Loucy (cell line): Measurements from ENCODE around the gene PBXIP1.
"Not testable (repeated sequence)": the region's sequence is repeated elsewhere in the genome, so short reads cannot be mapped to it uniquely, and the experiment has no call there.

ENCODE experiments used
- H2AFZ ChIP-seq: fragments of 200-600 bp; sonication (generic); 2 replicates; pipeline ENCODE4 v1.6.0; 2016; ENCODE audit warnings: antibody characterized with exemption, mild to moderate bottlenecking, low read length, moderate library complexity
- H3F3A ChIP-seq: fragments of 200-600 bp; 2 replicates; pipeline ENCODE4 v1.6.0; 2016; ENCODE audit warnings: antibody characterized with exemption, low read depth, mild to moderate bottlenecking
- H3K27me3 ChIP-seq: fragments of 200-600 bp; sonication (generic); 2 replicates; pipeline ENCODE4 v1.6.1; 2014; ENCODE audit warnings: low read length, mild to moderate bottlenecking; ENCODE audit not compliant: insufficient read depth, poor library complexity, severe bottlenecking
- H3K36me3 ChIP-seq: fragments of 200-600 bp; sonication (generic); 2 replicates; pipeline ENCODE4 v1.6.1; 2016; ENCODE audit warnings: low read length; ENCODE audit not compliant: insufficient read depth
- H3K4me1 ChIP-seq: fragments of 200-600 bp; sonication (generic); 2 replicates; pipeline ENCODE4 v1.5.1; 2014; ENCODE audit warnings: low read length, mild to moderate bottlenecking; ENCODE audit not compliant: insufficient read depth, poor library complexity, severe bottlenecking
- H3K4me2 ChIP-seq: fragments of 200-600 bp; sonication (generic); 2 replicates; pipeline ENCODE4 v1.6.0; 2014; ENCODE audit warnings: antibody characterized with exemption, low read length, low read depth, mild to moderate bottlenecking; ENCODE audit not compliant: poor library complexity, severe bottlenecking
- H3K4me3 ChIP-seq: fragments of 200-600 bp; sonication (generic); 2 replicates; pipeline ENCODE4 v1.5.1; 2014; ENCODE audit warnings: low read length, mild to moderate bottlenecking, mixed read lengths; ENCODE audit not compliant: poor library complexity, severe bottlenecking
- H3K79me2 ChIP-seq: fragments of 200-600 bp; sonication (generic); 2 replicates; pipeline ENCODE4 v1.6.1; 2014; ENCODE audit warnings: low read length; ENCODE audit not compliant: insufficient read depth
- H3K9ac ChIP-seq: fragments of 200-600 bp; sonication (generic); 2 replicates; pipeline ENCODE4 v1.6.0; 2014; ENCODE audit warnings: mild to moderate bottlenecking, low read depth, low read length, moderate library complexity; ENCODE audit not compliant: poor library complexity, severe bottlenecking
- H3K9me2 ChIP-seq: fragments of 200-600 bp; sonication (generic); replicated peaks from 2 replicates; pipeline ENCODE4 v1.6.1; 2016; ENCODE audit warnings: low read depth, low read length, mixed read lengths
- H3K9me3 ChIP-seq: fragments of 200-600 bp; sonication (generic); 2 replicates; pipeline ENCODE4 v1.6.1; 2014; ENCODE audit warnings: mild to moderate bottlenecking, antibody characterized with exemption, low read length, low read depth; ENCODE audit not compliant: insufficient read depth
- H4K20me1 ChIP-seq: fragments of 200-600 bp; sonication (generic); 2 replicates; pipeline ENCODE4 v1.6.0; 2014; ENCODE audit warnings: antibody characterized with exemption, low read length, mild to moderate bottlenecking; ENCODE audit not compliant: insufficient read depth, poor library complexity, severe bottlenecking
- EZH2phosphoT487 ChIP-seq: fragments of 200-600 bp; IDR thresholded peaks from 2 replicates; pipeline ENCODE4 v1.6.1; 2018; ENCODE audit warnings: antibody characterized with exemption, mild to moderate bottlenecking, moderate library complexity, borderline replicate concordance
- TF ChIP-seq, protein P1 (sequence below): fragments of 200-600 bp; sonication (generic); conservative IDR thresholded peaks from 2 replicates; pipeline ENCODE4 v1.5.1; 2014; ENCODE audit warnings: mild to moderate bottlenecking, antibody characterized with exemption, low read length

The PBXIP1 gene

GRCh38 chr1:154998201-154998780 lies 42.4 kb upstream of the PBXIP1 start:
- Histone ChIP-seq H2AFZ (no peak overlapping the region), H3K9me2 (no peaks in the 10 kb centered on the region), H3K27me3 (no peaks in the 10 kb centered on the region), H3K4me1 (peaks cover 31% of the 10 kb centered on the region), H3K9ac (peak overlapping the region; percentile 81), H3K79me2 (no peaks in the 10 kb centered on the region), H3K9me3 (no peaks in the 10 kb centered on the region), H3F3A (peaks cover 21% of the 10 kb centered on the region), H3K4me2 (peak overlapping the region; percentile 92), H4K20me1 (no peaks in the 10 kb centered on the region), H3K4me3 (peak overlapping the region; percentile 81), H3K36me3 (no peaks in the 10 kb centered on the region)
- no peak for TF ChIP-seq EZH2phosphoT487
- TF ChIP-seq, protein P1, sequence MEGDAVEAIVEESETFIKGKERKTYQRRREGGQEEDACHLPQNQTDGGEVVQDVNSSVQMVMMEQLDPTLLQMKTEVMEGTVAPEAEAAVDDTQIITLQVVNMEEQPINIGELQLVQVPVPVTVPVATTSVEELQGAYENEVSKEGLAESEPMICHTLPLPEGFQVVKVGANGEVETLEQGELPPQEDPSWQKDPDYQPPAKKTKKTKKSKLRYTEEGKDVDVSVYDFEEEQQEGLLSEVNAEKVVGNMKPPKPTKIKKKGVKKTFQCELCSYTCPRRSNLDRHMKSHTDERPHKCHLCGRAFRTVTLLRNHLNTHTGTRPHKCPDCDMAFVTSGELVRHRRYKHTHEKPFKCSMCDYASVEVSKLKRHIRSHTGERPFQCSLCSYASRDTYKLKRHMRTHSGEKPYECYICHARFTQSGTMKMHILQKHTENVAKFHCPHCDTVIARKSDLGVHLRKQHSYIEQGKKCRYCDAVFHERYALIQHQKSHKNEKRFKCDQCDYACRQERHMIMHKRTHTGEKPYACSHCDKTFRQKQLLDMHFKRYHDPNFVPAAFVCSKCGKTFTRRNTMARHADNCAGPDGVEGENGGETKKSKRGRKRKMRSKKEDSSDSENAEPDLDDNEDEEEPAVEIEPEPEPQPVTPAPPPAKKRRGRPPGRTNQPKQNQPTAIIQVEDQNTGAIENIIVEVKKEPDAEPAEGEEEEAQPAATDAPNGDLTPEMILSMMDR = peak; percentile 47

DNA sequence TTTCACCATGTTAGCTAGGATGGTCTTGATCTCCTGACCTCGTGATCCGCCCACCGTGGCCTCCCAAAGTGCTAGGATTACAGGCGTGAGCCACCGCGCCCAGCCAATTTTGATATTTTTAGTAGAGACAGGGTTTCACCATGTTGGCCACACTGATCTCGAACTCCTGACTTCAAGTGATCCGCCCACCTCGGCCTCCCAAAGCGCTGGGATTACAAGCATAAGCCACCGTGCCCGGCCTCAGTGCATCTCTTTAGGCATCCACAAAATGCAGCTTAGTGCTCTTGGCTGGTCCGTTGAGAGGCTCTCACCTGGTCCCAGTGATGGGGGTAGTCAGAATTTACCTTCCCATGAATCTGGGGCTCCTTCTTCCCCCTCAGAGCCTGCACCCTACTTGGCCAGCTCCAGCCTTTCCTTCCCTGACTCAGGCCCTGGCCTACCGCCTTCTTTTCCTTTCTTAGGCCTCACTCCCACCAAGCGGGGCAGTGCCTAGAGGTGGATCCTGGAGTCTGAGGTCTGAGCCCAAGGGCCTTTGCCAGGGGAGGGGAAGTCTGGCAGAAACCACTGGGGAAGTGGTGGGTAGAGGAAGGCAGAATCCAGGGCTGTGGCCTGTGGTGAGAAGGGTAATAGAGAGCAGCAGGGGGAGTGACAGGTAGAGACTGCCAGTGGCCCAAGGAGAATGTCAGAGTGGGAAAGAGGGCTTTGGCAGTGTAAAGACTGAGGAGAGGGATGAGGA lies 41.2 kb upstream of the PBXIP1 start:
- Histone ChIP-seq H3K4me1 (peaks cover 31% of the 10 kb centered on the region), H4K20me1 (no peaks in the 10 kb centered on the region), H3K9me3 (no peaks in the 10 kb centered on the region), H2AFZ (no peak overlapping the region), H3K4me3 (no peak overlapping the region), H3K36me3 (no peaks in the 10 kb centered on the region), H3K9ac (peak overlapping the region; percentile 24), H3K79me2 (no peaks in the 10 kb centered on the region), H3K4me2 (peak overlapping the region; percentile 37), H3K27me3 (no peaks in the 10 kb centered on the region), H3K9me2 (no peaks in the 10 kb centered on the region), H3F3A (peaks cover 21% of the 10 kb centered on the region)
- TF ChIP-seq, protein P1 = no peak
- no peak for TF ChIP-seq EZH2phosphoT487

- H2AFZ ChIP-seq, H3K27me3 ChIP-seq, H3K9me2 ChIP-seq, H3K36me3 ChIP-seq, H3K9ac ChIP-seq, H3K4me3 ChIP-seq, H3K9me3 ChIP-seq, H3K79me2 ChIP-seq, H3K4me2 ChIP-seq, H4K20me1 ChIP-seq: not testable (repeated sequence)
- Histone ChIP-seq H3K4me1 (peaks cover 27% of the 10 kb centered on the region), H3F3A (peaks cover 17% of the 10 kb centered on the region)
- TF ChIP-seq, protein P1 = peak; percentile 33
These were observed 39.5 kb upstream of the PBXIP1 start for GRCh38 chr1:154995301-154995983.
